Ovary (tissue), 3 donors: Measurements from ENCODE around the gene FKBP8.

Experiments used
- CTCF ChIP-seq, 3 donors: fragments of 450-650 bp in 2 of 3; fragments of 200-600 bp in 1 of 3; IDR thresholded peaks; one replicate each; pipeline versions ENCODE4 v1.5.1 to v1.8.0; 2016 to 2022; ENCODE audit warnings: antibody characterized with exemption in 3 of 3, mild to moderate bottlenecking in 1 of 3
- EP300 ChIP-seq: sonication (generic); formaldehyde crosslinking; IDR thresholded peaks from one replicate; pipeline ENCODE4 v1.6.1; 2017; ENCODE audit warnings: antibody characterized with exemption
- donor health status: DM: no; HTN: no; CAD: no.

- peak in 2 of 3 donors; percentile 41 to 50 for TF ChIP-seq CTCF (IDR thresholded peaks at IDR 0.05)
- TF ChIP-seq EP300: no peak
Observed at GRCh38 chr19:18519962-18520847, 23.2 kb downstream of the FKBP8 start.
